NOMO-1 (cell line): ENCODE results near the gene IL11RA.

Source experiments
- DNase-seq, 2 experiments: peaks; one replicate each; lab custom pipeline; 2025; ENCODE audit not compliant: unreplicated experiment in 2 of 2; lab: John Stamatoyannopoulos, UW

Gene IL11RA

GRCh38 chr9:34652602-34653000 lies 616 bp downstream of the IL11RA start:
- DNase-seq: peak in 1 of 2 experiments; percentile 15

GRCh38 chr9:34653151-34654072 lies 1.4 kb downstream of the IL11RA start:
- DNase-seq: no peak

GRCh38 chr9:34654323-34655051 lies 2.5 kb downstream of the IL11RA start:
- no peak for DNase-seq

GRCh38 chr9:34655394-34655793 lies 3.4 kb downstream of the IL11RA start:
- no peak for DNase-seq

GRCh38 chr9:34656992-34657391 lies 5.0 kb downstream of the IL11RA start:
- DNase-seq: no peak

GRCh38 chr9:34658461-34658860 lies 6.5 kb downstream of the IL11RA start:
- DNase-seq: no peak

GRCh38 chr9:34659592-34660253 lies 7.7 kb downstream of the IL11RA start:
- no peak for DNase-seq

- DNase-seq: no peak
These were observed 10.7 kb downstream of the IL11RA start, which contains the start of gene CCL27 for GRCh38 chr9:34662526-34663302. Gene CCL27, minus strand, starts transcription at chr9:34662657. Its CDS starts 24 bp downstream, at chr9:34662633.

GRCh38 chr9:34663303-34663605 lies 11.3 kb downstream of the IL11RA start:
- DNase-seq: no peak

GRCh38 chr9:34664281-34665066 lies 12.5 kb downstream of the IL11RA start:
- peak; percentile 82 to 86 for DNase-seq

- DNase-seq: no peak
These were observed 13.0 kb downstream of the IL11RA start for GRCh38 chr9:34665067-34665380.

GRCh38 chr9:34665381-34666250 lies 13.6 kb downstream of the IL11RA start:
- DNase-seq: peak; percentile 98

- no peak for DNase-seq
These were observed 18.0 kb downstream of the IL11RA start for GRCh38 chr9:34669809-34670562.

- no peak for DNase-seq
These were observed 19.3 kb downstream of the IL11RA start for GRCh38 chr9:34671307-34671706.

GRCh38 chr9:34674440-34674839 lies 22.5 kb downstream of the IL11RA start:
- DNase-seq: no peak

- DNase-seq: peak; percentile 18 to 23
These were observed 23.2 kb downstream of the IL11RA start for GRCh38 chr9:34675048-34675714.

- no peak for DNase-seq
These were observed 23.9 kb downstream of the IL11RA start for GRCh38 chr9:34675869-34676268.

GRCh38 chr9:34684145-34684544 lies 32.2 kb downstream of the IL11RA start:
- no peak for DNase-seq
